SU-DHL-6 (cell line): ENCODE results near the gene PPP1R9B.

Source experiments
- H2AFZ ChIP-seq: fragments of 200-600 bp; sonication (generic); 2 replicates; pipeline ENCODE4 v1.6.1; 2014; ENCODE audit warnings: low read depth, mild to moderate bottlenecking, moderate library complexity, mixed read lengths, antibody characterized with exemption, low read length; ENCODE audit not compliant: severe bottlenecking
- H3F3A ChIP-seq: fragments of 200-600 bp; shearing (Covaris generic); 2 replicates; pipeline ENCODE4 v1.6.0; 2016; ENCODE audit warnings: antibody characterized with exemption, mild to moderate bottlenecking; ENCODE audit not compliant: insufficient read depth
- H3K27ac ChIP-seq: fragments of 200-600 bp; sonication (generic); 2 replicates; pipeline ENCODE4 v1.5.1; 2016; ENCODE audit warnings: low read depth, mild to moderate bottlenecking, low read length, moderate library complexity, mixed read lengths
- H3K27me3 ChIP-seq: fragments of 200-600 bp; sonication (generic), shearing (Covaris generic); 2 replicates; pipeline ENCODE4 v1.6.0; 2014; ENCODE audit warnings: mild to moderate bottlenecking, low read length
- H3K36me3 ChIP-seq: fragments of 200-600 bp; sonication (generic); 2 replicates; pipeline ENCODE4 v1.6.1; 2014; ENCODE audit warnings: mild to moderate bottlenecking, low read length, mixed read lengths
- H3K4me2 ChIP-seq: fragments of 300-600, 200-600 bp; shearing (Covaris generic), sonication (generic); 2 replicates; pipeline ENCODE4 v1.6.0; 2014; ENCODE audit warnings: low read length, low read depth, mild to moderate bottlenecking; ENCODE audit not compliant: poor library complexity, severe bottlenecking
- H3K4me3 ChIP-seq: fragments of 200-600 bp; sonication (generic); 2 replicates; pipeline ENCODE4 v1.5.1; 2014; ENCODE audit warnings: antibody characterized with exemption, low read length, mild to moderate bottlenecking, mixed read lengths; ENCODE audit not compliant: insufficient read depth, poor library complexity, severe bottlenecking
- H3K79me2 ChIP-seq: fragments of 200-600 bp; sonication (generic); 2 replicates; pipeline ENCODE4 v1.6.1; 2014; ENCODE audit warnings: mild to moderate bottlenecking, low read length, moderate library complexity; ENCODE audit not compliant: insufficient read depth
- H3K9ac ChIP-seq: fragments of 200-600 bp; sonication (generic); 2 replicates; pipeline ENCODE4 v1.7.0; 2014; ENCODE audit warnings: mild to moderate bottlenecking, low read length
- H3K9me2 ChIP-seq: fragments of 200-600 bp; sonication (generic); replicated peaks from 2 replicates; pipeline ENCODE4 v1.6.1; 2014; ENCODE audit warnings: low read length; ENCODE audit not compliant: insufficient read depth
- H3K9me3 ChIP-seq: fragments of 200-600 bp; sonication (generic); 2 replicates; pipeline ENCODE4 v1.6.1; 2014; ENCODE audit warnings: low read length, mixed read lengths; ENCODE audit not compliant: insufficient read depth
- H4K20me1 ChIP-seq: fragments of 200-600 bp; sonication (generic); 2 replicates; pipeline ENCODE4 v1.6.1; 2014; ENCODE audit warnings: low read depth, mild to moderate bottlenecking, antibody characterized with exemption, low read length, moderate library complexity, mixed read lengths
- CTCF ChIP-seq: fragments of 200-600 bp; sonication (generic); IDR thresholded peaks from one replicate; pipeline ENCODE4 v1.5.1; 2017; ENCODE audit warnings: antibody characterized with exemption, mild to moderate bottlenecking, low read length, moderate library complexity; ENCODE audit not compliant: insufficient read depth, poor library complexity, severe bottlenecking
- EZH2phosphoT487 ChIP-seq: fragments of 200-600 bp; sonication (generic), shearing (Covaris generic); conservative IDR thresholded peaks from 2 replicates; pipeline ENCODE4 v1.6.1; 2018; ENCODE audit warnings: mild to moderate bottlenecking, antibody characterized with exemption, low read length, moderate library complexity, mixed read lengths

Gene PPP1R9B

GRCh38 chr17:50090071-50090470, 60.4 kb downstream of the PPP1R9B start:
- no peak overlapping the region for H3K4me3 ChIP-seq
- H3K27ac ChIP-seq: no peak overlapping the region
- no peak overlapping the region for H3K4me2 ChIP-seq
- H3K36me3 ChIP-seq: no peaks in the 10 kb centered on the region
- H4K20me1 ChIP-seq: no peaks in the 10 kb centered on the region
- no peaks in the 10 kb centered on the region for H3K9me3 ChIP-seq
- no peak overlapping the region for H3K9ac ChIP-seq
- H3K9me2 ChIP-seq: no peaks in the 10 kb centered on the region
- H3K79me2 ChIP-seq: no peaks in the 10 kb centered on the region
- H2AFZ ChIP-seq: no peak overlapping the region
- H3F3A ChIP-seq: no peaks in the 10 kb centered on the region
- TF ChIP-seq CTCF (no peak), EZH2phosphoT487 (no peak)
- H3K27me3 ChIP-seq: no peaks in the 10 kb centered on the region

GRCh38 chr17:50088952-50089825, 61.3 kb downstream of the PPP1R9B start:
- H3K4me2 ChIP-seq: no peak overlapping the region
- H3K9me2 ChIP-seq: no peaks in the 10 kb centered on the region
- H3K27ac ChIP-seq: no peak overlapping the region
- H3K36me3 ChIP-seq: no peaks in the 10 kb centered on the region
- no peak overlapping the region for H3K9ac ChIP-seq
- no peak overlapping the region for H3K4me3 ChIP-seq
- H3K79me2 ChIP-seq: no peaks in the 10 kb centered on the region
- H3K9me3 ChIP-seq: no peaks in the 10 kb centered on the region
- H3K27me3 ChIP-seq: no peaks in the 10 kb centered on the region
- H4K20me1 ChIP-seq: no peaks in the 10 kb centered on the region
- TF ChIP-seq CTCF (no peak), EZH2phosphoT487 (no peak)
- no peak overlapping the region for H2AFZ ChIP-seq
- peaks cover 3% of the 10 kb centered on the region; the same call in 1 of the 2 replicates for H3F3A ChIP-seq

- H3K9ac ChIP-seq: no peak overlapping the region
- no peaks in the 10 kb centered on the region for H4K20me1 ChIP-seq
- no peak overlapping the region for H3K4me2 ChIP-seq
- no peaks in the 10 kb centered on the region for H3K9me3 ChIP-seq
- H3F3A ChIP-seq: peaks cover 3% of the 10 kb centered on the region; the same call in 1 of the 2 replicates
- no peaks in the 10 kb centered on the region for H3K36me3 ChIP-seq
- H3K4me3 ChIP-seq: no peak overlapping the region
- TF ChIP-seq EZH2phosphoT487: no peak
- no peak for TF ChIP-seq CTCF
- H3K27me3 ChIP-seq: no peaks in the 10 kb centered on the region
- no peak overlapping the region for H3K27ac ChIP-seq
- no peak overlapping the region for H2AFZ ChIP-seq
- no peaks in the 10 kb centered on the region for H3K9me2 ChIP-seq
- H3K79me2 ChIP-seq: no peaks in the 10 kb centered on the region
Observed at GRCh38 chr17:50087912-50088405, 62.5 kb downstream of the PPP1R9B start.
